Nephron (organoid): ENCODE data around the gene CFAP54.

Source experiments
- H3K27ac Mint-ChIP-seq, 3 experiments: 2 replicates each; pipeline ENCODE4 v1.8.0; 2020; ENCODE audit warnings: mixed read lengths in 3 of 3, mild to moderate bottlenecking in 2 of 3, moderate library complexity in 1 of 3
- H3K27me3 Mint-ChIP-seq: 2 replicates; pipeline ENCODE4 v1.8.0; 2021; ENCODE audit warnings: low read depth, mild to moderate bottlenecking, moderate library complexity, mixed read lengths
- H3K36me3 Mint-ChIP-seq: 2 replicates; pipeline ENCODE4 v1.8.0; 2020; ENCODE audit warnings: low read depth, mixed read lengths
- H3K4me1 Mint-ChIP-seq: 2 replicates; pipeline ENCODE4 v1.8.0; 2020; ENCODE audit warnings: mixed read lengths
- H3K4me3 Mint-ChIP-seq, 3 experiments: 2 replicates each; pipeline ENCODE4 v1.8.0; 2020; ENCODE audit warnings: mild to moderate bottlenecking in 3 of 3, mixed read lengths in 3 of 3, moderate library complexity in 2 of 3
- H3K9me3 Mint-ChIP-seq: 2 replicates; pipeline ENCODE4 v1.8.0; 2020; ENCODE audit warnings: mixed read lengths
- CTCF ChIP-seq, 3 experiments: fragments of 200-600 bp; sonication (generic); IDR thresholded peaks; one replicate each; pipeline ENCODE4 v1.5.0; 2021; ENCODE audit warnings: antibody characterized with exemption in 3 of 3; ENCODE audit not compliant: unreplicated experiment in 3 of 3

The CFAP54 gene

GRCh38 chr12:96502477-96502876, 13.1 kb downstream of the CFAP54 start:
- H3K9me3 Mint-ChIP-seq, result no peaks in the 10 kb centered on the region
- H3K36me3 Mint-ChIP-seq, result no peaks in the 10 kb centered on the region
- H3K27me3 Mint-ChIP-seq, result no peaks in the 10 kb centered on the region
- TF ChIP-seq CTCF (IDR thresholded peaks at IDR 0.05; ENCODE audit: unreplicated experiment in 3 of 3), result no peak
- H3K4me3 Mint-ChIP-seq, result no peak overlapping the region
- no peaks in the 10 kb centered on the region for H3K4me1 Mint-ChIP-seq
- H3K27ac Mint-ChIP-seq, result no peak overlapping the region

GRCh38 chr12:96502949-96503532, 13.7 kb downstream of the CFAP54 start:
- Mint-ChIP-seq H3K27ac (no peak overlapping the region), H3K4me1 (no peaks in the 10 kb centered on the region), H3K9me3 (no peaks in the 10 kb centered on the region), H3K4me3 (no peak overlapping the region), H3K27me3 (no peaks in the 10 kb centered on the region), H3K36me3 (no peaks in the 10 kb centered on the region)
- no peak for TF ChIP-seq CTCF (IDR thresholded peaks at IDR 0.05; ENCODE audit: unreplicated experiment in 3 of 3)

- Mint-ChIP-seq H3K4me1 (no peaks in the 10 kb centered on the region), H3K9me3 (no peaks in the 10 kb centered on the region), H3K4me3 (no peak overlapping the region), H3K36me3 (no peaks in the 10 kb centered on the region), H3K27ac (no peak overlapping the region), H3K27me3 (no peaks in the 10 kb centered on the region)
- no peak for TF ChIP-seq CTCF (IDR thresholded peaks at IDR 0.05; ENCODE audit: unreplicated experiment in 3 of 3)
Measured at GRCh38 chr12:96503976-96504375, 14.6 kb downstream of the CFAP54 start.

- Mint-ChIP-seq H3K4me3 (no peak overlapping the region), H3K4me1 (no peaks in the 10 kb centered on the region), H3K27me3 (no peaks in the 10 kb centered on the region), H3K27ac (no peak overlapping the region), H3K9me3 (no peaks in the 10 kb centered on the region), H3K36me3 (no peaks in the 10 kb centered on the region)
- TF ChIP-seq CTCF (IDR thresholded peaks at IDR 0.05; ENCODE audit: unreplicated experiment in 3 of 3), result no peak
Measured at GRCh38 chr12:96506776-96507175, 17.4 kb downstream of the CFAP54 start.

GRCh38 chr12:96510306-96510764, 21.0 kb downstream of the CFAP54 start:
- H3K4me1 Mint-ChIP-seq, result no peaks in the 10 kb centered on the region
- H3K36me3 Mint-ChIP-seq, result no peaks in the 10 kb centered on the region
- H3K27ac Mint-ChIP-seq, result no peak overlapping the region
- no peak overlapping the region for H3K4me3 Mint-ChIP-seq
- TF ChIP-seq CTCF (IDR thresholded peaks at IDR 0.05; ENCODE audit: unreplicated experiment in 3 of 3), result no peak
- H3K9me3 Mint-ChIP-seq, result no peaks in the 10 kb centered on the region
- H3K27me3 Mint-ChIP-seq, result no peaks in the 10 kb centered on the region

GRCh38 chr12:96513166-96513565, 23.8 kb downstream of the CFAP54 start:
- no peaks in the 10 kb centered on the region for H3K36me3 Mint-ChIP-seq

More at GRCh38 chr12:96513166-96513565, 23.8 kb downstream of the CFAP54 start:
- no peaks in the 10 kb centered on the region for H3K27me3 Mint-ChIP-seq
- no peaks in the 10 kb centered on the region for H3K9me3 Mint-ChIP-seq
- no peak for TF ChIP-seq CTCF (IDR thresholded peaks at IDR 0.05; ENCODE audit: unreplicated experiment in 3 of 3)
- no peak overlapping the region for H3K27ac Mint-ChIP-seq
- H3K4me1 Mint-ChIP-seq, result no peaks in the 10 kb centered on the region
- no peak overlapping the region for H3K4me3 Mint-ChIP-seq
